Hepatocyte (in vitro differentiated cells): ENCODE measurements around the gene VWA5B2. TPM values are rescaled to one million over a fixed set of nuclear protein-coding genes. Genes with fewer than 3 reads are reported as not detected.
A peak's percentile ranks its signal among the peaks of the same experiment; 100 is the strongest.

Source experiments
- DNase-seq: peaks from one replicate; pipeline ENCODE4 v3.0.0-alpha.2; 2016; ENCODE audit warnings: low spot score
- H2AFZ ChIP-seq: fragments of 200-600 bp; sonication (generic); 2 replicates; pipeline ENCODE4 v1.6.0; 2016; ENCODE audit warnings: antibody characterized with exemption, mild to moderate bottlenecking
- H3K27ac ChIP-seq: fragments of 200-600 bp; sonication (generic); 2 replicates; pipeline ENCODE4 v1.5.1; 2016; ENCODE audit warnings: mild to moderate bottlenecking
- H3K27me3 ChIP-seq: fragments of 200-600 bp; sonication (generic); 2 replicates; pipeline ENCODE4 v1.6.1; 2016
- H3K36me3 ChIP-seq: fragments of 200-600 bp; sonication (generic); replicated peaks from 2 replicates; pipeline ENCODE4 v1.5.1; 2016; ENCODE audit warnings: low read depth; ENCODE audit not compliant: insufficient read depth
- H3K4me1 ChIP-seq: fragments of 200-600 bp; sonication (generic); 2 replicates; pipeline ENCODE4 v1.5.1; 2016; ENCODE audit warnings: mild to moderate bottlenecking, moderate library complexity; ENCODE audit not compliant: insufficient read depth
- H3K4me2 ChIP-seq: fragments of 200-600 bp; sonication (generic); 2 replicates; pipeline ENCODE4 v1.6.0; 2016
- H3K4me3 ChIP-seq: fragments of 200-600 bp; sonication (generic); 2 replicates; pipeline ENCODE4 v1.5.1; 2016; ENCODE audit warnings: mild to moderate bottlenecking
- H3K79me2 ChIP-seq: fragments of 200-600 bp; sonication (generic); 2 replicates; pipeline ENCODE4 v1.6.0; 2017; ENCODE audit warnings: mild to moderate bottlenecking
- H3K9me2 ChIP-seq: fragments of 200-600 bp; sonication (generic); replicated peaks from 2 replicates; pipeline ENCODE4 v1.6.0; 2017; ENCODE audit warnings: mild to moderate bottlenecking; ENCODE audit not compliant: insufficient read depth
- H3K9me3 ChIP-seq: fragments of 200-600 bp; sonication (generic); 2 replicates; pipeline ENCODE4 v1.5.1; 2016; ENCODE audit warnings: low read depth, mild to moderate bottlenecking
- H4K20me1 ChIP-seq: fragments of 200-600 bp; sonication (generic); 2 replicates; pipeline ENCODE4 v1.6.0; 2016; ENCODE audit warnings: mild to moderate bottlenecking; ENCODE audit not compliant: insufficient read depth, poor library complexity, severe bottlenecking
- EZH2 ChIP-seq: fragments of 200-600 bp; sonication (generic); IDR thresholded peaks from 2 replicates; pipeline ENCODE4 v1.6.1; 2016; ENCODE audit warnings: antibody characterized with exemption, mild to moderate bottlenecking, borderline replicate concordance
- EZH2phosphoT487 ChIP-seq: fragments of 200-600 bp; sonication (generic); IDR thresholded peaks from one replicate; pipeline ENCODE4 v1.6.1; 2018; ENCODE audit warnings: antibody characterized with exemption, mild to moderate bottlenecking, low read depth, moderate library complexity; ENCODE audit not compliant: unreplicated experiment, severe bottlenecking
- WGBS: methylation state at CpG from one replicate; pipeline ENCODE4 v1.1.6; 2016; ENCODE audit warnings: low lambda C conversion rate; ENCODE audit errors: missing lambda C conversion rate; 5-methylcytosine and 5-hydroxymethylcytosine counted together
- polyA plus RNA-seq: library from polyadenylated mRNA; unstranded; fragments of >200 nt; fragmentation: Nextera tagmentation; extraction: Ambion mirVana; gene quantifications from 2 replicates; pipeline ENCODE4 v1.2.1, GENCODE V29; 2016
- total RNA-seq: library from RNA; depleted of rRNA; stranded (reverse); fragments of >200 nt; gene quantifications from 2 replicates; pipeline ENCODE4 v1.2.3, GENCODE V29; 2014
- TF ChIP-seq, protein P1 (sequence below): fragments of 200-600 bp; sonication (generic); IDR thresholded peaks from 2 replicates; pipeline ENCODE4 v1.5.1; 2016; ENCODE audit warnings: antibody characterized with exemption, mild to moderate bottlenecking; ENCODE audit not compliant: poor library complexity

The VWA5B2 gene
- total and polyA plus RNA-seq, 2 experiments from 2014 or later: 1.0 to 3.2 TPM

GRCh38 chr3:184250167-184250828 lies 20.9 kb downstream of the VWA5B2 start:
- H3K79me2 ChIP-seq: peaks cover 24% of the 10 kb centered on the region
- H3K4me1 ChIP-seq: peaks cover 12% of the 10 kb centered on the region
- no peaks in the 10 kb centered on the region for H3K9me2 ChIP-seq
- peak overlapping the region; percentile 40 for H3K27ac ChIP-seq
- H3K27me3 ChIP-seq: no peaks in the 10 kb centered on the region
- no peaks in the 10 kb centered on the region for H4K20me1 ChIP-seq
- 17% methylated on average over 20 of the region's 20 CpGs for WGBS
- TF ChIP-seq, protein P1, sequence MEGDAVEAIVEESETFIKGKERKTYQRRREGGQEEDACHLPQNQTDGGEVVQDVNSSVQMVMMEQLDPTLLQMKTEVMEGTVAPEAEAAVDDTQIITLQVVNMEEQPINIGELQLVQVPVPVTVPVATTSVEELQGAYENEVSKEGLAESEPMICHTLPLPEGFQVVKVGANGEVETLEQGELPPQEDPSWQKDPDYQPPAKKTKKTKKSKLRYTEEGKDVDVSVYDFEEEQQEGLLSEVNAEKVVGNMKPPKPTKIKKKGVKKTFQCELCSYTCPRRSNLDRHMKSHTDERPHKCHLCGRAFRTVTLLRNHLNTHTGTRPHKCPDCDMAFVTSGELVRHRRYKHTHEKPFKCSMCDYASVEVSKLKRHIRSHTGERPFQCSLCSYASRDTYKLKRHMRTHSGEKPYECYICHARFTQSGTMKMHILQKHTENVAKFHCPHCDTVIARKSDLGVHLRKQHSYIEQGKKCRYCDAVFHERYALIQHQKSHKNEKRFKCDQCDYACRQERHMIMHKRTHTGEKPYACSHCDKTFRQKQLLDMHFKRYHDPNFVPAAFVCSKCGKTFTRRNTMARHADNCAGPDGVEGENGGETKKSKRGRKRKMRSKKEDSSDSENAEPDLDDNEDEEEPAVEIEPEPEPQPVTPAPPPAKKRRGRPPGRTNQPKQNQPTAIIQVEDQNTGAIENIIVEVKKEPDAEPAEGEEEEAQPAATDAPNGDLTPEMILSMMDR: peak; percentile 83
- no peak for TF ChIP-seq EZH2
- no peaks in the 10 kb centered on the region for H3K9me3 ChIP-seq
- DNase-seq: peak; percentile 93
- no peaks in the 10 kb centered on the region for H3K36me3 ChIP-seq
- peak overlapping the region; percentile 50 for H3K4me3 ChIP-seq
- peak overlapping the region; percentile 77 for H2AFZ ChIP-seq
- H3K4me2 ChIP-seq: peak overlapping the region; percentile 88

GRCh38 chr3:184255291-184256039 lies 26.1 kb downstream of the VWA5B2 start:
- Histone ChIP-seq H3K9me2 (no peaks in the 10 kb centered on the region), H3K4me3 (no peak overlapping the region), H3K27ac (no peak overlapping the region), H3K4me1 (peaks cover 5% of the 10 kb centered on the region), H3K79me2 (peaks cover 4% of the 10 kb centered on the region), H3K9me3 (no peaks in the 10 kb centered on the region), H2AFZ (no peak overlapping the region), H3K4me2 (no peak overlapping the region), H3K36me3 (no peaks in the 10 kb centered on the region), H3K27me3 (peaks cover 22% of the 10 kb centered on the region), H4K20me1 (no peaks in the 10 kb centered on the region)
- no peak for DNase-seq
- WGBS: 96% methylated on average over 3 of the region's 3 CpGs
- TF ChIP-seq, protein P1: no peak
- TF ChIP-seq EZH2phosphoT487 (no peak), EZH2 (no peak)

- H4K20me1 ChIP-seq: no peaks in the 10 kb centered on the region
- TF ChIP-seq, protein P1: no peak
- no peak for TF ChIP-seq EZH2phosphoT487
- no peak for TF ChIP-seq EZH2
- no peak overlapping the region for H3K27ac ChIP-seq
- no peaks in the 10 kb centered on the region for H3K79me2 ChIP-seq
- peaks cover 17% of the 10 kb centered on the region for H3K4me1 ChIP-seq
- 93% methylated on average over 23 of the region's 23 CpGs for WGBS
- DNase-seq: no peak
- no peaks in the 10 kb centered on the region for H3K9me2 ChIP-seq
- no peak overlapping the region for H2AFZ ChIP-seq
- H3K4me2 ChIP-seq: no peak overlapping the region
- H3K27me3 ChIP-seq: peaks cover 36% of the 10 kb centered on the region
- H3K4me3 ChIP-seq: no peak overlapping the region
- H3K36me3 ChIP-seq: no peaks in the 10 kb centered on the region
- H3K9me3 ChIP-seq: no peaks in the 10 kb centered on the region
Measured at GRCh38 chr3:184257083-184257915, 27.9 kb downstream of the VWA5B2 start.
